NCI-H748 treated with DMSO at 0.1 percent for 48 hours (cell line): Measurements from ENCODE around the gene CDH2.

Experiments
- DNase-seq: peaks from one replicate; lab custom pipeline; 2025; lab: John Stamatoyannopoulos, UW

The CDH2 gene

GRCh38 chr18:28176948-28177827, at the start of gene CDH2:
TSS of gene CDH2 (minus strand) at chr18:28177130. CDS start at chr18:28177022, 108 bp downstream.
- DNase-seq, result peak; percentile 77

GRCh38 chr18:28212060-28212459, 35.1 kb upstream of the CDH2 start:
- no peak for DNase-seq

- no peak for DNase-seq
These were observed 31.9 kb upstream of the CDH2 start for GRCh38 chr18:28208712-28209265.

GRCh38 chr18:28208268-28208667, 31.3 kb upstream of the CDH2 start:
- no peak for DNase-seq

- DNase-seq, result no peak
These were observed 27.2 kb upstream of the CDH2 start for GRCh38 chr18:28204154-28204553.

GRCh38 chr18:28201056-28201455, 24.1 kb upstream of the CDH2 start:
- DNase-seq, result no peak

GRCh38 chr18:28198620-28199019, 21.7 kb upstream of the CDH2 start:
- DNase-seq, result no peak

GRCh38 chr18:28193177-28193778, 16.3 kb upstream of the CDH2 start:
- no peak for DNase-seq

GRCh38 chr18:28189400-28190239, 12.7 kb upstream of the CDH2 start:
- peak; percentile 9 for DNase-seq

- DNase-seq, result no peak
These were observed 8.2 kb upstream of the CDH2 start for GRCh38 chr18:28185121-28185520.

GRCh38 chr18:28183418-28184078, 6.6 kb upstream of the CDH2 start:
- no peak for DNase-seq

GRCh38 chr18:28181616-28182015, 4.7 kb upstream of the CDH2 start:
- no peak for DNase-seq

- no peak for DNase-seq
These were observed 1.8 kb upstream of the CDH2 start for GRCh38 chr18:28178720-28179119.

GRCh38 chr18:28177828-28178635, 1.1 kb upstream of the CDH2 start:
- DNase-seq, result peak; percentile 65

- no peak for DNase-seq
These were observed 307 bp downstream of the CDH2 start for GRCh38 chr18:28176698-28176947.

GRCh38 chr18:28175930-28176697, 816 bp downstream of the CDH2 start:
- DNase-seq, result peak; percentile 40

GRCh38 chr18:28175150-28175929, 1.6 kb downstream of the CDH2 start:
- DNase-seq, result no peak

GRCh38 chr18:28174181-28174905, 2.6 kb downstream of the CDH2 start:
- no peak for DNase-seq

GRCh38 chr18:28171837-28172236, 5.1 kb downstream of the CDH2 start:
- no peak for DNase-seq
